HepG2 (cell line): ENCODE measurements around the gene PDLIM5. TPM values are rescaled to one million over a fixed set of nuclear protein-coding genes. Genes with fewer than 3 reads are reported as not detected.

Source experiments
- ATAC-seq: fragments of 200-7000 bp; cut with Tn5 transposase; 3 replicates; pipeline ENCODE4 v1.9.1; 2020; ENCODE audit warnings: mild to moderate bottlenecking, moderate library complexity
- BruUV-seq: library from RNA; stranded (reverse); fragments of 400-500 nt; replicated peaks from 2 replicates; lab custom pipeline; 2021; lab: Mats Ljungman, UMichigan
- CTCF ChIA-PET: fragments of 300-600 bp; formaldehyde crosslinking; extraction: SDS; loops from one replicate; lab custom pipeline; 2021; ENCODE audit warnings: low total read pairs, inconsistent platforms, low intra/inter-chr PET ratio; lab: Yijun Ruan, JAX
- POLR2A ChIA-PET: fragments of 350-600 bp; sonication (Branson Sonifier 250); formaldehyde crosslinking; loops from one replicate; lab custom pipeline; 2020; ENCODE audit warnings: antibody characterized with exemption, inconsistent platforms; lab: Yijun Ruan, JAX
- DNase-seq: peaks from one replicate; pipeline ENCODE4 v3.0.0-alpha.2; 2015; ENCODE audit warnings: low spot score
- FAIRE-seq: peaks from 3 replicates; lab custom pipeline; 2011; peaks lifted over from hg19 to GRCh38; lab: Jason Lieb, UNC
- H2AFZ ChIP-seq: one replicate; pipeline ENCODE4 v1.6.1; 2011; ENCODE audit warnings: low read length, inconsistent platforms
- H3K27ac ChIP-seq: fragments of 300-600 bp; 3 replicates; pipeline ENCODE4 v1.8.0; 2011; ENCODE audit warnings: mixed run types, mild to moderate bottlenecking, mixed read lengths, low read length, inconsistent platforms; ENCODE audit not compliant: insufficient read depth; ENCODE audit errors: extremely low read length
- H3K27me3 ChIP-seq, 2 experiments: fragments of 200-600 bp in 1 of 2; 2 replicates in 1 of 2; 3 replicates in 1 of 2; pipeline versions ENCODE4 v1.6.0 to v1.8.0; 2011; ENCODE audit warnings: low read length in 2 of 2, mild to moderate bottlenecking in 2 of 2, moderate library complexity in 2 of 2, inconsistent platforms in 1 of 2; ENCODE audit not compliant: insufficient read depth in 2 of 2, control insufficient read depth in 1 of 2
- H3K36me3 ChIP-seq, 2 experiments: fragments of 200-600 bp in 1 of 2; replicated peaks in 1 of 2; 2 replicates in 1 of 2; 3 replicates in 1 of 2; pipeline versions ENCODE4 v1.5.1 to v1.8.0; 2011; ENCODE audit warnings: low read length in 2 of 2, inconsistent platforms in 1 of 2; ENCODE audit not compliant: insufficient read depth in 2 of 2, control insufficient read depth in 1 of 2
- H3K4me1 ChIP-seq: 2 replicates; pipeline ENCODE4 v1.5.1; 2012; ENCODE audit warnings: low read length, inconsistent platforms; ENCODE audit not compliant: insufficient read depth
- H3K4me2 ChIP-seq: 2 replicates; pipeline ENCODE4 v1.6.0; 2011; ENCODE audit warnings: low read depth, low read length, inconsistent platforms
- H3K4me3 ChIP-seq, 3 experiments: fragments of 200-600 bp in 1 of 3; sonication (generic), shearing (Covaris generic) in 1 of 3; replicated peaks in 1 of 3; 2 replicates each; pipeline ENCODE4 v1.5.1; 2011 to 2016; ENCODE audit warnings: low read length in 3 of 3, inconsistent platforms in 2 of 3, low read depth in 2 of 3, mild to moderate bottlenecking in 2 of 3, control low read depth in 1 of 3, mixed read lengths in 1 of 3; ENCODE audit not compliant: insufficient read depth in 1 of 3
- H3K79me2 ChIP-seq: one replicate; pipeline ENCODE4 v1.6.1; 2011; ENCODE audit warnings: low read length, inconsistent platforms; ENCODE audit not compliant: insufficient read depth
- H3K9ac ChIP-seq: 2 replicates; pipeline ENCODE4 v1.6.0; 2011; ENCODE audit warnings: mild to moderate bottlenecking, low read depth, low read length, inconsistent platforms; ENCODE audit not compliant: insufficient read depth
- H3K9me3 ChIP-seq: 2 replicates; pipeline ENCODE4 v1.5.1; 2012; ENCODE audit warnings: mild to moderate bottlenecking, low read length
- H4K20me1 ChIP-seq: 2 replicates; pipeline ENCODE4 v1.6.0; 2011; ENCODE audit warnings: inconsistent platforms, mild to moderate bottlenecking, low read length, moderate library complexity; ENCODE audit not compliant: insufficient read depth
- EZH2 ChIP-seq: conservative IDR thresholded peaks from 2 replicates; pipeline ENCODE4 v1.6.1; 2012; ENCODE audit warnings: mild to moderate bottlenecking, low read depth, low read length, moderate library complexity
- FOSL2 ChIP-seq: sonication (generic); formaldehyde crosslinking; IDR thresholded peaks from 2 replicates; pipeline ENCODE4 v1.4.0; 2020; ENCODE audit warnings: missing genetic modification reagents
- PHF20 ChIP-seq: sonication (generic); formaldehyde crosslinking; IDR thresholded peaks from 2 replicates; pipeline ENCODE4 v1.5.0; 2020; ENCODE audit warnings: mild to moderate bottlenecking, missing genetic modification reagents
- SMARCC2 ChIP-seq: fragments of 450-650 bp; IDR thresholded peaks from 2 replicates; pipeline ENCODE4 v1.6.1; 2017; ENCODE audit warnings: antibody characterized with exemption, mild to moderate bottlenecking
- SYNCRIP ChIP-seq: fragments of 200-400 bp; formaldehyde crosslinking; IDR thresholded peaks from 2 replicates; pipeline ENCODE4 v1.6.1; 2018; ENCODE audit warnings: mild to moderate bottlenecking, low read depth, low read length; ENCODE audit not compliant: insufficient read depth
- TOE1 ChIP-seq: sonication (generic); formaldehyde crosslinking; IDR thresholded peaks from 2 replicates; pipeline ENCODE4 v1.4.0; 2020; ENCODE audit warnings: mild to moderate bottlenecking, missing genetic modification reagents
- YEATS2 ChIP-seq: sonication (generic); formaldehyde crosslinking; IDR thresholded peaks from 2 replicates; pipeline ENCODE4 v1.4.0; 2020; ENCODE audit warnings: missing genetic modification reagents, borderline replicate concordance
- ZBTB21 ChIP-seq: sonication (generic); formaldehyde crosslinking; IDR thresholded peaks from 2 replicates; pipeline ENCODE4 v1.4.0; 2020; ENCODE audit warnings: missing genetic modification reagents
- ZNF207 ChIP-seq: fragments of 450-650 bp; IDR thresholded peaks from 2 replicates; pipeline ENCODE4 v1.6.1; 2016; ENCODE audit warnings: antibody characterized with exemption, borderline replicate concordance
- ZNF253 ChIP-seq: sonication (generic); formaldehyde crosslinking; IDR thresholded peaks from 2 replicates; pipeline ENCODE4 v1.8.0; 2022; ENCODE audit warnings: mild to moderate bottlenecking, missing genetic modification reagents, borderline replicate concordance
- ZNF335 ChIP-seq: sonication (generic); formaldehyde crosslinking; IDR thresholded peaks from 2 replicates; pipeline ENCODE4 v1.4.0; 2020; ENCODE audit warnings: missing genetic modification reagents
- ZNF350 ChIP-seq: sonication (generic); formaldehyde crosslinking; IDR thresholded peaks from 2 replicates; pipeline ENCODE4 v1.4.0; 2020; ENCODE audit warnings: mild to moderate bottlenecking, low read depth, missing genetic modification reagents, borderline replicate concordance
- ZNF564 ChIP-seq: sonication (generic); formaldehyde crosslinking; IDR thresholded peaks from 2 replicates; pipeline ENCODE4 v1.8.1; 2023; ENCODE audit warnings: mild to moderate bottlenecking, missing genetic modification reagents
- ZNF674 ChIP-seq: sonication (generic); formaldehyde crosslinking; IDR thresholded peaks from 2 replicates; pipeline ENCODE4 v1.5.0; 2020; ENCODE audit warnings: low read depth, mild to moderate bottlenecking, missing genetic modification reagents
- ZNF761 ChIP-seq: sonication (generic); formaldehyde crosslinking; conservative IDR thresholded peaks from 2 replicates; pipeline ENCODE4 v1.4.0; 2020; ENCODE audit warnings: mild to moderate bottlenecking, missing genetic modification reagents
- ZSCAN9 ChIP-seq: IDR thresholded peaks from 2 replicates; pipeline ENCODE4 v1.6.1; 2016; ENCODE audit warnings: borderline replicate concordance
- WGBS: methylation state at CpG from one replicate; pipeline ENCODE4 v1.1.6; 2017; ENCODE audit warnings: low lambda C conversion rate; 5-methylcytosine and 5-hydroxymethylcytosine counted together
- in situ Hi-C: cut with HindIII; loops from 2 replicates; pipeline ENCODE4 v1.10.0; 2017; ENCODE audit warnings: low pct_unique_long_range_greater_than_20kb; ENCODE audit not compliant: extremely low pct_ligation_motif_present
- intact Hi-C: fragments of 100-400 bp; cut with micrococcal nuclease; formaldehyde crosslinking; loops from one replicate; pipeline ENCODE4 v1.10.0; 2022; ENCODE audit not compliant: unreplicated experiment
- polyA plus RNA-seq, 8 experiments: library from polyadenylated mRNA; depleted of rRNA in 3 of 8; stranded (reverse) in 7 of 8; unstranded in 1 of 8; fragments of >200 nt; fragmentation: Illumina TruSeq in 4 of 8; extraction: Trizol in 4 of 8; gene quantifications; 2 replicates each; pipeline versions ENCODE4 v1.2.1 to v1.2.3, GENCODE V29; 2011 to 2016; ENCODE audit warnings: low read depth in 4 of 8, missing spikeins in 1 of 8, mixed read lengths in 1 of 8; ENCODE audit not compliant: insufficient read depth in 1 of 8
- total RNA-seq, 5 experiments: library from RNA; depleted of rRNA; stranded (reverse); fragments of >200 nt; fragmentation: Illumina TruSeq; extraction: Trizol; gene quantifications; 2 replicates each; pipeline ENCODE4 v1.2.3, GENCODE V29; 2016; ENCODE audit warnings: low read depth in 1 of 5

PDLIM5 gene
- total and polyA plus RNA-seq, 2 of the 13 experiments (the other 11 are each of a cell fraction or from before 2014, with no cell fraction given): 52.8 to 119 TPM

GRCh38 chr4:94491322-94491721 lies 39.6 kb downstream of the PDLIM5 start:
- H3K4me2 ChIP-seq: no peak overlapping the region
- 99% methylated on average over 2 of the region's 2 CpGs for WGBS
- ATAC-seq: no peak
- no peak overlapping the region for H3K27ac ChIP-seq
- H3K4me1 ChIP-seq: no peaks in the 10 kb centered on the region
- POLR2A ChIA-PET: no interaction called here
- no peak for FAIRE-seq
- H3K79me2 ChIP-seq: peaks cover 38% of the 10 kb centered on the region
- no peaks in the 10 kb centered on the region for H3K9me3 ChIP-seq
- no peak overlapping the region for H2AFZ ChIP-seq
- CTCF ChIA-PET: no interaction called here
- intact Hi-C loops: no loop called here
- TF ChIP-seq ZNF350 (CRISPR knock-in tag) (no peak), ZSCAN9 (CRISPR knock-in tag) (no peak), ZNF335 (CRISPR knock-in tag) (no peak), SMARCC2 (no peak), SYNCRIP (no peak), YEATS2 (CRISPR knock-in tag) (no peak), FOSL2 (CRISPR knock-in tag) (no peak), ZBTB21 (CRISPR knock-in tag) (no peak), TOE1 (CRISPR knock-in tag) (no peak), EZH2 (no peak), ZNF253 (no peak), ZNF674 (CRISPR knock-in tag) (no peak), PHF20 (CRISPR knock-in tag) (no peak), ZNF207 (no peak), ZNF761 (CRISPR knock-in tag) (no peak), ZNF564 (no peak)
- TF ChIP-seq, all 625 proteins: peak for 0
- Histone ChIP-seq H3K9ac (no peak overlapping the region), H4K20me1 (peaks cover 3% of the 10 kb centered on the region; the same call in 1 of the 2 replicates), H3K27me3 (no peaks in the 10 kb centered on the region; a peak in 1 of 5 replicates), H3K4me3 (no peak overlapping the region), H3K36me3 (0 out of 5 replicates have a peak, but pooled peaks cover 0 to 7% of the 10 kb centered on the region in 2 experiments)
- BruUV-seq: no TSS peak
- in situ Hi-C loops: no loop called here
- DNase-seq: no peak
